ENCODE data around the gene RIPOR2.
A peak's percentile ranks its signal among the peaks of the same experiment; 100 is the strongest.

Gene RIPOR2

GRCh38 chr6:24935366-24936152, at the start of gene RIPOR2:
Gene RIPOR2, minus strand, starts transcription at chr6:24935960. Its CDS starts 62 bp downstream, at chr6:24935898.
- DNase-seq (ENCODE audit: low read depth, low spot score), result peak; percentile 67

- DNase-seq (ENCODE audit: low read depth, low spot score), result peak; percentile 75
Observed at GRCh38 chr6:24985323-24985722, 49.6 kb upstream of the RIPOR2 start.

GRCh38 chr6:24982231-24982630, 46.5 kb upstream of the RIPOR2 start:
- DNase-seq (ENCODE audit: low read depth, low spot score), result no peak

GRCh38 chr6:24981386-24981760, 45.6 kb upstream of the RIPOR2 start:
- DNase-seq (ENCODE audit: low read depth, low spot score), result peak; percentile 83

- DNase-seq (ENCODE audit: low read depth, low spot score), result peak; percentile 89
Observed at GRCh38 chr6:24980507-24981385, 45.0 kb upstream of the RIPOR2 start.

- DNase-seq (ENCODE audit: low read depth, low spot score), result no peak
Observed at GRCh38 chr6:24979176-24979575, 43.4 kb upstream of the RIPOR2 start.

GRCh38 chr6:24974182-24975171, 38.7 kb upstream of the RIPOR2 start:
- no peak for DNase-seq (ENCODE audit: low read depth, low spot score)

- no peak for DNase-seq (ENCODE audit: low read depth, low spot score)
Observed at GRCh38 chr6:24972311-24972958, 36.7 kb upstream of the RIPOR2 start.

GRCh38 chr6:24971067-24971466, 35.3 kb upstream of the RIPOR2 start:
- DNase-seq (ENCODE audit: low read depth, low spot score), result no peak

- DNase-seq (ENCODE audit: low read depth, low spot score), result no peak
Observed at GRCh38 chr6:24969343-24969860, 33.6 kb upstream of the RIPOR2 start.

GRCh38 chr6:24968783-24969182, 33.0 kb upstream of the RIPOR2 start:
- DNase-seq (ENCODE audit: low read depth, low spot score), result no peak

- no peak for DNase-seq (ENCODE audit: low read depth, low spot score)
Observed at GRCh38 chr6:24967211-24967610, 31.5 kb upstream of the RIPOR2 start.

GRCh38 chr6:24966381-24966780, 30.6 kb upstream of the RIPOR2 start:
- no peak for DNase-seq (ENCODE audit: low read depth, low spot score)

- no peak for DNase-seq (ENCODE audit: low read depth, low spot score)
Observed at GRCh38 chr6:24963887-24964570, 28.3 kb upstream of the RIPOR2 start.

GRCh38 chr6:24963339-24963738, 27.6 kb upstream of the RIPOR2 start:
- no peak for DNase-seq (ENCODE audit: low read depth, low spot score)

- no peak for DNase-seq (ENCODE audit: low read depth, low spot score)
Observed at GRCh38 chr6:24961852-24962251, 26.1 kb upstream of the RIPOR2 start.

GRCh38 chr6:24960991-24961475, 25.3 kb upstream of the RIPOR2 start:
- no peak for DNase-seq (ENCODE audit: low read depth, low spot score)

GRCh38 chr6:24959319-24959718, 23.6 kb upstream of the RIPOR2 start:
- no peak for DNase-seq (ENCODE audit: low read depth, low spot score)

- DNase-seq (ENCODE audit: low read depth, low spot score), result no peak
Observed at GRCh38 chr6:24957199-24957598, 21.4 kb upstream of the RIPOR2 start.

- no peak for DNase-seq (ENCODE audit: low read depth, low spot score)
Observed at GRCh38 chr6:24953726-24954125, 18.0 kb upstream of the RIPOR2 start.

Measured in iPS DF 19.7 (cell line).